SK-N-SH (cell line): Measurements from ENCODE around the gene NAPB. TPM values are rescaled to one million over a fixed set of nuclear protein-coding genes. Genes with fewer than 3 reads are reported as not detected.

Experiments used
- CTCF ChIA-PET: fragments of 300-600, 350-600 bp; formaldehyde crosslinking; extraction: SDS; loops from one replicate; lab custom pipeline; 2021; lab: Yijun Ruan, JAX
- POLR2A ChIA-PET: fragments of 350-600 bp; sonication (Branson Sonifier 250); formaldehyde crosslinking; extraction: SDS; loops from one replicate; lab custom pipeline; 2020; ENCODE audit warnings: antibody characterized with exemption, inconsistent platforms; lab: Yijun Ruan, JAX
- DNase-seq: peaks from one replicate; pipeline ENCODE4 v3.0.0; 2012
- H2AFZ ChIP-seq: fragments of 200-600 bp; sonication (generic); 2 replicates; pipeline ENCODE4 v1.8.1; 2016; ENCODE audit warnings: antibody characterized with exemption, mild to moderate bottlenecking, low read depth
- H3F3A ChIP-seq: fragments of 200-600 bp; sonication (generic); replicated peaks from 2 replicates; pipeline ENCODE3; 2016; ENCODE audit warnings: antibody characterized with exemption, mild to moderate bottlenecking; ENCODE audit not compliant: insufficient read depth
- H3K27ac ChIP-seq, 2 experiments: fragments of 200-500 bp in 1 of 2; fragments of 200-600 bp in 1 of 2; sonication (Bioruptor generic) in 1 of 2; sonication (generic), shearing (Covaris generic) in 1 of 2; 2 replicates each; pipeline versions ENCODE4 v1.5.1 to v1.6.1; 2014 to 2016; ENCODE audit warnings: low read depth in 2 of 2, inconsistent platforms in 1 of 2, low read length in 1 of 2, mild to moderate bottlenecking in 1 of 2, mixed read lengths in 1 of 2
- H3K27me3 ChIP-seq: fragments of 200-600 bp; sonication (generic), shearing (Covaris generic); 2 replicates; pipeline ENCODE4 v1.6.1; 2016; ENCODE audit warnings: mixed run types; ENCODE audit not compliant: insufficient read depth
- H3K36me3 ChIP-seq, 2 experiments: fragments of 200-500 bp in 1 of 2; fragments of 200-600 bp in 1 of 2; sonication (Bioruptor generic) in 1 of 2; sonication (generic) in 1 of 2; replicated peaks in 1 of 2; 2 replicates each; pipeline versions ENCODE3 to v1.5.1; 2014 to 2016; ENCODE audit warnings: low read length in 1 of 2, mild to moderate bottlenecking in 1 of 2; ENCODE audit not compliant: insufficient read depth in 2 of 2, control insufficient read depth in 1 of 2
- H3K4me1 ChIP-seq, 2 experiments: fragments of 200-500 bp in 1 of 2; fragments of 200-600 bp in 1 of 2; sonication (Bioruptor generic) in 1 of 2; sonication (generic), shearing (Covaris generic) in 1 of 2; 2 replicates each; pipeline versions ENCODE4 v1.5.1 to v1.6.1; 2014 to 2016; ENCODE audit warnings: low read depth in 1 of 2, low read length in 1 of 2, mixed run types in 1 of 2; ENCODE audit not compliant: insufficient read depth in 2 of 2, control insufficient read depth in 1 of 2
- H3K4me2 ChIP-seq: fragments of 200-600 bp; sonication (generic), shearing (Covaris generic); 2 replicates; pipeline ENCODE4 v1.6.1; 2017; ENCODE audit warnings: mixed run types
- H3K4me3 ChIP-seq, 2 experiments: fragments of 200-500 bp in 1 of 2; fragments of 200-600 bp in 1 of 2; sonication (Bioruptor generic) in 1 of 2; sonication (generic), shearing (Covaris generic) in 1 of 2; 2 replicates each; pipeline versions ENCODE4 v1.5.1 to v1.8.1; 2014 to 2016; ENCODE audit warnings: low read depth in 2 of 2, inconsistent platforms in 1 of 2, low read length in 1 of 2, mild to moderate bottlenecking in 1 of 2, mixed read lengths in 1 of 2, moderate library complexity in 1 of 2
- H3K79me2 ChIP-seq: fragments of 200-600 bp; sonication (generic); 2 replicates; pipeline ENCODE4 v1.8.1; 2017; ENCODE audit warnings: mild to moderate bottlenecking; ENCODE audit not compliant: insufficient read depth
- H3K9ac ChIP-seq: fragments of 200-600 bp; sonication (generic); 2 replicates; pipeline ENCODE4 v1.6.1; 2017; ENCODE audit warnings: mixed run types
- H3K9me2 ChIP-seq: fragments of 200-600 bp; sonication (generic); 2 replicates; pipeline ENCODE4 v1.6.1; 2017; ENCODE audit warnings: mixed run types
- H3K9me3 ChIP-seq: fragments of 200-600 bp; sonication (generic); 2 replicates; pipeline ENCODE4 v1.6.1; 2017; ENCODE audit warnings: mixed run types, mild to moderate bottlenecking, moderate library complexity
- H4K20me1 ChIP-seq: fragments of 200-600 bp; sonication (generic); 2 replicates; pipeline ENCODE4 v1.6.1; 2017; ENCODE audit warnings: mild to moderate bottlenecking, mixed run types; ENCODE audit not compliant: insufficient read depth
- CHD2 ChIP-seq: fragments of 150-350 bp; IDR thresholded peaks from 2 replicates; pipeline ENCODE4 v1.6.1; 2018; ENCODE audit warnings: low read length; ENCODE audit not compliant: partially characterized antibody
- EP300 ChIP-seq, 2 experiments: IDR thresholded peaks; 2 replicates each; pipeline versions ENCODE4 v1.4.0 to v1.6.1; 2012; ENCODE audit warnings: borderline replicate concordance in 1 of 2, low read depth in 1 of 2, low read length in 1 of 2
- EZH2phosphoT487 ChIP-seq: fragments of 200-600 bp; sonication (generic); IDR thresholded peaks from 2 replicates; pipeline ENCODE4 v1.6.1; 2017; ENCODE audit warnings: low read depth, mixed run types, mild to moderate bottlenecking, antibody characterized with exemption, moderate library complexity, borderline replicate concordance
- GABPA ChIP-seq: IDR thresholded peaks from 2 replicates; pipeline ENCODE4 v1.4.0; 2012; ENCODE audit warnings: low read depth, mild to moderate bottlenecking
- JUND ChIP-seq: IDR thresholded peaks from 2 replicates; pipeline ENCODE4 v1.4.0; 2012
- MEF2A ChIP-seq: IDR thresholded peaks from 2 replicates; pipeline ENCODE4 v1.4.0; 2012; ENCODE audit warnings: low read depth, borderline replicate concordance
- POLR2AphosphoS5 ChIP-seq: IDR thresholded peaks from 2 replicates; pipeline ENCODE4 v1.6.1; 2012; ENCODE audit warnings: low read depth, low read length
- RAD21 ChIP-seq: IDR thresholded peaks from 2 replicates; pipeline ENCODE4 v1.6.1; 2012; ENCODE audit warnings: mild to moderate bottlenecking, low read length
- RCOR1 ChIP-seq: fragments of 150-350 bp; IDR thresholded peaks from 2 replicates; pipeline ENCODE4 v1.6.1; 2017; ENCODE audit warnings: antibody characterized with exemption, low read length
- RFX5 ChIP-seq: IDR thresholded peaks from 2 replicates; pipeline ENCODE4 v1.6.1; 2012; ENCODE audit warnings: mild to moderate bottlenecking, improper control_type of control experiment, low read length
- SIN3A ChIP-seq: IDR thresholded peaks from 2 replicates; pipeline ENCODE4 v1.6.1; 2012; ENCODE audit warnings: low read depth, mild to moderate bottlenecking, low read length, moderate library complexity, borderline replicate concordance
- SMC3 ChIP-seq: IDR thresholded peaks from 2 replicates; pipeline ENCODE4 v1.6.1; 2012; ENCODE audit warnings: low read depth, low read length, improper control_type of control experiment
- TCF12 ChIP-seq: IDR thresholded peaks from 2 replicates; pipeline ENCODE4 v1.4.0; 2012
- YY1 ChIP-seq: IDR thresholded peaks from 2 replicates; pipeline ENCODE4 v1.4.0; 2012; ENCODE audit warnings: low read depth, mild to moderate bottlenecking
- WGBS: methylation state at CpG from one replicate; pipeline ENCODE4 v1.1.6; 2017; ENCODE audit warnings: low lambda C conversion rate; 5-methylcytosine and 5-hydroxymethylcytosine counted together
- polyA plus RNA-seq, 3 experiments: library from polyadenylated mRNA; depleted of rRNA; stranded (reverse); fragments of >200 nt; gene quantifications; 2 replicates each; pipeline ENCODE4 v1.2.3, GENCODE V29; 2012
- TF ChIP-seq, protein P1 (sequence below): IDR thresholded peaks from 2 replicates; pipeline ENCODE4 v1.4.0; 2012; ENCODE audit warnings: low read depth
- TF ChIP-seq, protein P2 (sequence below): IDR thresholded peaks from 2 replicates; pipeline ENCODE4 v1.4.0; 2012; ENCODE audit warnings: low read depth, borderline replicate concordance
- TF ChIP-seq, protein P3 (sequence below): fragments of 200-600 bp; sonication (generic); IDR thresholded peaks from 2 replicates; pipeline ENCODE4 v1.6.1; 2017; ENCODE audit warnings: antibody characterized with exemption, mild to moderate bottlenecking, moderate library complexity

Gene NAPB
- polyA plus RNA-seq, 1 of the 3 experiments (the other 2 are of a cell fraction): 3.0 TPM

DNA sequence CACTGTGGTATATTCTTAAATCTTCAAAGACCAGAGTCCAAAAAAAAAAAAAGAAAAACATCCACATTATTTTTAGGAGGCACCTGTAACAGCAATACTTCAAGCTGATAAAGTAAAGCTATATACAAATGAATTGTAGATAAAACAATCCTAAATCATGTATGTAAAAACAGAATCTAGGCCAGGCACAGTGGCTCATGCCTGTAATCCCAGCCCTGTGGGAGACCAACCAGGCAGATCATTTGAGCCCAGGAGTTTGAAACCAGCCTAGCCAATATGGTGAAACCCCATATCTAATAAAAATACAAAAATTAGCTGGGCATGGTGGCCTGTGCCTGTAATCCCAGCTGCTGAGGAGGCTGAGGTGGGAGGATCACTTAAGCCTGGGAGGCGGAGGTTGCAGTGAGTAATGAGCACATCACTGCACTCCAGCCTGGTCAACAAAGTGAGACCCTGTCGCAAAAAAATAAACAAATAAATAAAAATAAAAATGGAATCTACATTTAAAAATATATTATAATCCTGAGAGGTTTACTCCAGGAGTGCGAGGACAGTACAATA, 7.3 kb downstream of the NAPB start:
- TF ChIP-seq POLR2AphosphoS5 (no peak), RAD21 (no peak), EP300 (IDR thresholded peaks at IDR 0.05; ENCODE audit: borderline replicate concordance in 1 of 2, low read depth in 1 of 2, low read length in 1 of 2) (no peak), SIN3A (no peak), MEF2A (no peak), RFX5 (no peak), GABPA (no peak), YY1 (no peak)
- H3K79me2 ChIP-seq: peaks cover 98% of the 10 kb centered on the region
- no peaks in the 10 kb centered on the region for H3K9me3 ChIP-seq
- H3K9ac ChIP-seq: no peak overlapping the region
- no peak for DNase-seq
- WGBS: 94% methylated on average over 3 of the region's 3 CpGs
- no peak overlapping the region for H3K27ac ChIP-seq
- no peaks in the 10 kb centered on the region for H3K27me3 ChIP-seq
- no peak overlapping the region for H2AFZ ChIP-seq
- no peak overlapping the region for H3K4me3 ChIP-seq
- peaks cover 20% of the 10 kb centered on the region for H4K20me1 ChIP-seq
- no peaks in the 10 kb centered on the region; a peak in 2 of 4 replicates for H3K4me1 ChIP-seq
- H3K4me2 ChIP-seq: no peak overlapping the region
- no peaks in the 10 kb centered on the region for H3F3A ChIP-seq
- CTCF ChIA-PET: no interaction called here
- H3K9me2 ChIP-seq: no peaks in the 10 kb centered on the region
- POLR2A ChIA-PET: no interaction called here
- peaks cover 0 to 4% of the 10 kb centered on the region in 2 experiments for H3K36me3 ChIP-seq

DNA sequence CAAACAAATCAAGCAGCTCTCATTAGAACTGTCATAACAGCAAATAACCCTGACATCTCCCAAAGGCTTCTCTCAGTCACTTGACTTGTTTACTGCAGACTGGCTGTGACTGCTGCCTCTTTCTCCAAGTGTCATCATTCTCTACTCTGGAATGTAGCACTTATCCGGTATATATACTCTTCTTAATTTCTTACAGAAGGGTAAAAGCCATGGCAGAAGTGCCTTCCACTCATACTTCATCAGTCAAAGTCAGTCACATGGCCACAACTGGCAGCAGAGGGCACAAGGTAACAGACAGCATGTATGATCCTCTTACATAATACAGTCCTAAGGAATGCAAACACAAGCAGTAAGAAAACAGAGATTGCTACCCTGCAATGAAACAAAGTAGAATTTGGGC, 9.3 kb downstream of the NAPB start:
- no peak overlapping the region for H3K4me2 ChIP-seq
- peaks cover 98% of the 10 kb centered on the region for H3K79me2 ChIP-seq
- no peaks in the 10 kb centered on the region for H3F3A ChIP-seq
- H3K9me3 ChIP-seq: no peaks in the 10 kb centered on the region
- H4K20me1 ChIP-seq: peaks cover 33% of the 10 kb centered on the region
- no peaks in the 10 kb centered on the region for H3K36me3 ChIP-seq
- POLR2A ChIA-PET: no interaction called here
- 87% methylated on average over 1 of the region's 1 CpG for WGBS
- TF ChIP-seq CHD2 (no peak), EZH2phosphoT487 (no peak), SIN3A (no peak), SMC3 (no peak), JUND (no peak), RAD21 (no peak), TCF12 (no peak), GABPA (no peak), RCOR1 (no peak), EP300 (IDR thresholded peaks at IDR 0.05; ENCODE audit: borderline replicate concordance in 1 of 2, low read depth in 1 of 2, low read length in 1 of 2) (no peak)
- TF ChIP-seq, protein P1, sequence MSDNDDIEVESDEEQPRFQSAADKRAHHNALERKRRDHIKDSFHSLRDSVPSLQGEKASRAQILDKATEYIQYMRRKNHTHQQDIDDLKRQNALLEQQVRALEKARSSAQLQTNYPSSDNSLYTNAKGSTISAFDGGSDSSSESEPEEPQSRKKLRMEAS: no peak
- TF ChIP-seq, protein P2, sequence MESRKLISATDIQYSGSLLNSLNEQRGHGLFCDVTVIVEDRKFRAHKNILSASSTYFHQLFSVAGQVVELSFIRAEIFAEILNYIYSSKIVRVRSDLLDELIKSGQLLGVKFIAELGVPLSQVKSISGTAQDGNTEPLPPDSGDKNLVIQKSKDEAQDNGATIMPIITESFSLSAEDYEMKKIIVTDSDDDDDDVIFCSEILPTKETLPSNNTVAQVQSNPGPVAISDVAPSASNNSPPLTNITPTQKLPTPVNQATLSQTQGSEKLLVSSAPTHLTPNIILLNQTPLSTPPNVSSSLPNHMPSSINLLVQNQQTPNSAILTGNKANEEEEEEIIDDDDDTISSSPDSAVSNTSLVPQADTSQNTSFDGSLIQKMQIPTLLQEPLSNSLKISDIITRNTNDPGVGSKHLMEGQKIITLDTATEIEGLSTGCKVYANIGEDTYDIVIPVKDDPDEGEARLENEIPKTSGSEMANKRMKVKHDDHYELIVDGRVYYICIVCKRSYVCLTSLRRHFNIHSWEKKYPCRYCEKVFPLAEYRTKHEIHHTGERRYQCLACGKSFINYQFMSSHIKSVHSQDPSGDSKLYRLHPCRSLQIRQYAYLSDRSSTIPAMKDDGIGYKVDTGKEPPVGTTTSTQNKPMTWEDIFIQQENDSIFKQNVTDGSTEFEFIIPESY: no peak
- TF ChIP-seq, protein P3, sequence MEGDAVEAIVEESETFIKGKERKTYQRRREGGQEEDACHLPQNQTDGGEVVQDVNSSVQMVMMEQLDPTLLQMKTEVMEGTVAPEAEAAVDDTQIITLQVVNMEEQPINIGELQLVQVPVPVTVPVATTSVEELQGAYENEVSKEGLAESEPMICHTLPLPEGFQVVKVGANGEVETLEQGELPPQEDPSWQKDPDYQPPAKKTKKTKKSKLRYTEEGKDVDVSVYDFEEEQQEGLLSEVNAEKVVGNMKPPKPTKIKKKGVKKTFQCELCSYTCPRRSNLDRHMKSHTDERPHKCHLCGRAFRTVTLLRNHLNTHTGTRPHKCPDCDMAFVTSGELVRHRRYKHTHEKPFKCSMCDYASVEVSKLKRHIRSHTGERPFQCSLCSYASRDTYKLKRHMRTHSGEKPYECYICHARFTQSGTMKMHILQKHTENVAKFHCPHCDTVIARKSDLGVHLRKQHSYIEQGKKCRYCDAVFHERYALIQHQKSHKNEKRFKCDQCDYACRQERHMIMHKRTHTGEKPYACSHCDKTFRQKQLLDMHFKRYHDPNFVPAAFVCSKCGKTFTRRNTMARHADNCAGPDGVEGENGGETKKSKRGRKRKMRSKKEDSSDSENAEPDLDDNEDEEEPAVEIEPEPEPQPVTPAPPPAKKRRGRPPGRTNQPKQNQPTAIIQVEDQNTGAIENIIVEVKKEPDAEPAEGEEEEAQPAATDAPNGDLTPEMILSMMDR: no peak
- no peaks in the 10 kb centered on the region; a peak in 2 of 4 replicates for H3K4me1 ChIP-seq
- H3K9ac ChIP-seq: no peak overlapping the region
- H3K27me3 ChIP-seq: no peaks in the 10 kb centered on the region
- CTCF ChIA-PET: no interaction called here
- H3K27ac ChIP-seq: no peak overlapping the region
- no peak for DNase-seq
- H3K9me2 ChIP-seq: no peaks in the 10 kb centered on the region
- no peak overlapping the region for H2AFZ ChIP-seq
- no peak overlapping the region for H3K4me3 ChIP-seq
